ENCODE results near the gene HADH. TPM values are rescaled to one million over a fixed set of nuclear protein-coding genes. Genes with fewer than 3 reads are reported as not detected.

The HADH gene
- total RNA-seq, 1 experiment from 2014 or later = 69.5 TPM

DNA sequence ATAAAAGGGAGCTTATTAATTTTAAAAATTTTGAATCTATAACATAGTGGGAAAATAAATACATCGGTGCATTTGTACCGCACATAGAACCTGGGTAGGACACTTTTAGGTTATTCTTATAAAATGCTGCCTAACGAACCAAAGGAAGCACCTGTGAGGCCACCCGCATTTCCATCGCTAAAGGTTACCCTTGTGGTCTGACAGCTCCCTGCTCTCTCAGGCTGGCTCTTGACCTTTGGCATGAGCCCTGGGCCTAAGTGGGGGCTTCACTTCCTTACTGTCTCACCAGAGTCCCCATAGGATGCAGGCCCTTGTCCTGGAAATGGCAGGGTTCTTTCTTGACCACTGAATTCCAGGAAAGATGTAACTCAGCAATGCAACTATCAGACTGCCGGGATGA, 46.0 kb downstream of the HADH start:
- ChIA-PET POLR2A (ENCODE audit: low non-redundant PET) (interaction anchor here (0.6 kb wide), 1 partner anchor 24 kb away, joined by 4 read pairs; no protein-coding TSS in a partner anchor), CTCF (no interaction called here)
- no TSS peak for BruUV-seq (replicated peaks)

DNA sequence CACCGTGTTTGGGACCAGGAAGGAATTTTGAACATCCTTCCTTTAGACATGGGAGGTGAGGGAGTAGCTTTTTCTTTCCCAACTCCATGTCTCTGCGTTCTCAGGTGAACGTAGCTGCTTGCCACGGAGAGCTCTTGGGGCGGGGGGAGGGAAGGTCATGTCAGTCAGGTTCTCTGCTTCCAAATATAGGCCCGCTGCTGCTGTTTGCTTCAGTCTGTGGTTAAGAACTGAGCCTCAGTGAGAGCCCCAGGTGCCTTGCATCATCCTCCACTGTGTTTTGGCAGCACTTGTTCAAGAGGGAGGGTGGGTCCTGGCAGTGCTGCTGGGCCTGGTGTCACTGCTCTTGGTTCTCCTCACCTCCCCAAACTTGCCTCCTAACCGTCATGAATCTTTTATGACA, 46.5 kb downstream of the HADH start:
- Histone ChIP-seq H3K27me3 (replicated peaks; ENCODE audit: insufficient read depth, low read depth, low read length, poor library complexity) (no peaks in the 10 kb centered on the region), H3K36me3 (ENCODE audit: insufficient read depth, low read length, poor library complexity, severe bottlenecking) (peaks cover 8% of the 10 kb centered on the region), H3K4me3 (ENCODE audit: low read depth, low read length, poor library complexity, severe bottlenecking) (no peak overlapping the region), H3K27ac (ENCODE audit: low read depth, low read length, poor library complexity, severe bottlenecking) (no peak overlapping the region), H3K9me3 (ENCODE audit: low read depth, low read length, poor library complexity, severe bottlenecking) (no peaks in the 10 kb centered on the region), H3K4me1 (ENCODE audit: insufficient read depth, low read length, poor library complexity, severe bottlenecking) (no peaks in the 10 kb centered on the region)
- TF ChIP-seq, protein P1, sequence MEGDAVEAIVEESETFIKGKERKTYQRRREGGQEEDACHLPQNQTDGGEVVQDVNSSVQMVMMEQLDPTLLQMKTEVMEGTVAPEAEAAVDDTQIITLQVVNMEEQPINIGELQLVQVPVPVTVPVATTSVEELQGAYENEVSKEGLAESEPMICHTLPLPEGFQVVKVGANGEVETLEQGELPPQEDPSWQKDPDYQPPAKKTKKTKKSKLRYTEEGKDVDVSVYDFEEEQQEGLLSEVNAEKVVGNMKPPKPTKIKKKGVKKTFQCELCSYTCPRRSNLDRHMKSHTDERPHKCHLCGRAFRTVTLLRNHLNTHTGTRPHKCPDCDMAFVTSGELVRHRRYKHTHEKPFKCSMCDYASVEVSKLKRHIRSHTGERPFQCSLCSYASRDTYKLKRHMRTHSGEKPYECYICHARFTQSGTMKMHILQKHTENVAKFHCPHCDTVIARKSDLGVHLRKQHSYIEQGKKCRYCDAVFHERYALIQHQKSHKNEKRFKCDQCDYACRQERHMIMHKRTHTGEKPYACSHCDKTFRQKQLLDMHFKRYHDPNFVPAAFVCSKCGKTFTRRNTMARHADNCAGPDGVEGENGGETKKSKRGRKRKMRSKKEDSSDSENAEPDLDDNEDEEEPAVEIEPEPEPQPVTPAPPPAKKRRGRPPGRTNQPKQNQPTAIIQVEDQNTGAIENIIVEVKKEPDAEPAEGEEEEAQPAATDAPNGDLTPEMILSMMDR (conservative IDR thresholded peaks at IDR 0.05; ENCODE audit: low read depth, low read length) = no peak
- TF ChIP-seq EZH2 (IDR thresholded peaks at IDR 0.05; ENCODE audit: borderline replicate concordance, low read depth, low read length, poor library complexity, severe bottlenecking) = no peak
- no peak for DNase-seq (ENCODE audit: low spot score)
- ChIA-PET POLR2A (ENCODE audit: low non-redundant PET) (interaction anchor here (0.6 kb wide), 1 partner anchor 24 kb away, joined by 4 read pairs; no protein-coding TSS in a partner anchor), CTCF (no interaction called here)
- no TSS peak for BruUV-seq (replicated peaks)
- intact Hi-C loops (cut with micrococcal nuclease; ENCODE audit: unreplicated experiment) = no loop called here

More for the DNA sequence above, 46.0 kb downstream of the HADH start:
- intact Hi-C loops (cut with micrococcal nuclease; ENCODE audit: unreplicated experiment) = no loop called here
- Histone ChIP-seq H3K27me3 (replicated peaks; ENCODE audit: insufficient read depth, low read depth, low read length, poor library complexity) (no peaks in the 10 kb centered on the region), H3K27ac (ENCODE audit: low read depth, low read length, poor library complexity, severe bottlenecking) (no peak overlapping the region), H3K36me3 (ENCODE audit: insufficient read depth, low read length, poor library complexity, severe bottlenecking) (peaks cover 10% of the 10 kb centered on the region), H3K4me3 (ENCODE audit: low read depth, low read length, poor library complexity, severe bottlenecking) (no peak overlapping the region), H3K4me1 (ENCODE audit: insufficient read depth, low read length, poor library complexity, severe bottlenecking) (no peaks in the 10 kb centered on the region), H3K9me3 (ENCODE audit: low read depth, low read length, poor library complexity, severe bottlenecking) (no peaks in the 10 kb centered on the region)
- DNase-seq (ENCODE audit: low spot score) = no peak
- TF ChIP-seq EZH2 (IDR thresholded peaks at IDR 0.05; ENCODE audit: borderline replicate concordance, low read depth, low read length, poor library complexity, severe bottlenecking) = no peak
- TF ChIP-seq, protein P1 (conservative IDR thresholded peaks at IDR 0.05; ENCODE audit: low read depth, low read length) = no peak

DNA sequence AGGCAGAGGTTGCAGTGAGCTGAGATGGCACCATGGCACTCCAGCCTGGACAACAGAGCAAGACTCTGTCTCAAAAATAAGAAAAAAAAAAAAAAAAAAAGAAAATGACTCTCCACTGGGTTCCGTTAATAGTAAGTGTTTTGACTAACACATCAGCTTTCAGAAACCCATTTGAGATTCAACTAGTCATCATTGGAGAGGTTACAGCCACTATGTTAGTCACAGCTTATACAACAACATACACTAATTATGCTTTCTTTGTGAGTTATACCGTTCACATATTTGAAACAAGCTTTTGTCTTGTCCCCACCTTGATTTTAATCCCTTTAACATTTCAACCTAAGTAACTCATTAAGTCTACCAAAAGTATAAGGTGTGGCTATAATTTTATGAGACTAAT, 48.2 kb downstream of the HADH start:
- no peak overlapping the region for H3K27ac ChIP-seq (ENCODE audit: low read depth, low read length, poor library complexity, severe bottlenecking)
- ChIA-PET POLR2A (ENCODE audit: low non-redundant PET) (no interaction called here), CTCF (no interaction called here)
- H3K36me3 ChIP-seq (ENCODE audit: insufficient read depth, low read length, poor library complexity, severe bottlenecking) = peaks cover 5% of the 10 kb centered on the region
- H3K4me1 ChIP-seq (ENCODE audit: insufficient read depth, low read length, poor library complexity, severe bottlenecking) = no peaks in the 10 kb centered on the region
- H3K4me3 ChIP-seq (ENCODE audit: low read depth, low read length, poor library complexity, severe bottlenecking) = no peak overlapping the region
- TF ChIP-seq EZH2 (IDR thresholded peaks at IDR 0.05; ENCODE audit: borderline replicate concordance, low read depth, low read length, poor library complexity, severe bottlenecking) = no peak
- TF ChIP-seq, protein P1 (conservative IDR thresholded peaks at IDR 0.05; ENCODE audit: low read depth, low read length) = no peak
- H3K9me3 ChIP-seq (ENCODE audit: low read depth, low read length, poor library complexity, severe bottlenecking) = no peaks in the 10 kb centered on the region
- DNase-seq (ENCODE audit: low spot score) = no peak
- intact Hi-C loops (cut with micrococcal nuclease; ENCODE audit: unreplicated experiment) = no loop called here
- no TSS peak for BruUV-seq (replicated peaks)
- H3K27me3 ChIP-seq (replicated peaks; ENCODE audit: insufficient read depth, low read depth, low read length, poor library complexity) = no peaks in the 10 kb centered on the region
